DMS153 treated with DMSO at 0.1 percent for 48 hours (cell line): ENCODE data around the gene ITGA2.
"Not testable (repeated sequence)": the region's sequence is repeated elsewhere in the genome, so short reads cannot be mapped to it uniquely, and the experiment has no call there.

Source experiments
- DNase-seq: peaks from one replicate; lab custom pipeline; 2025; ENCODE audit not compliant: unreplicated experiment; lab: John Stamatoyannopoulos, UW

The ITGA2 gene

DNA sequence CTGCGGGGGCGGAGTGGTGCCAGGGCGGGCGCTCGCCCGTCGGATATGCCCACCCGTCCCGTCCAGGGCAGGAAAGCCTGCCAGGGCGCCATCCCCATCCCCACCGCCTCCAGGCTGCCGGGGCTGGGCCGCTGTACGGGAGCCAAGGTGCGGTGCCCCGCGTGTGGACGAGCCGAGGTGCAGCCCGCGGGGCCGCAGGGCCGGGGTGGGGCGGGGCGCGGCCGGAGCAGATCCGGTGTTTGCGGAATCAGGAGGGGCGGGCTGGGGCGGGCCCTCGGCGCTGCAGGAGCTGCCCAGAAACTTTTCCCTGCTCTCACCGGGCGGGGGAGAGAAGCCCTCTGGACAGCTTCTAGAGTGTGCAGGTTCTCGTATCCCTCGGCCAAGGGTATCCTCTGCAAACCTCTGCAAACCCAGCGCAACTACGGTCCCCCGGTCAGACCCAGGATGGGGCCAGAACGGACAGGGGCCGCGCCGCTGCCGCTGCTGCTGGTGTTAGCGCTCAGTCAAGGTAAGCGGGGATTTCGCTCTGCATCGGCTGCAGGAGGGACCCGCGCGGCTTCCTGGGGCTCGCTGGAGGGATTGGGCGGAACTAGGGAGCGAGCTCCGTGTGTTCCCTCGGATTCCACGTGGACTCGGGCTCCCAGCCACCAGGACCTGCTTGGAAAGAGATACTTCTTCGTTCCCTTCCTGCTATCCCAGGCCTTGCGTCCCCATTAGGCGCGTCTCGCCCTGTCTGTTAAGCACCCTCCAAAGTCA, at the start of gene ITGA2:
Gene ITGA2, plus strand, starts transcription at position 328 of the 756 bp plus-strand sequence. Its CDS starts 117 bp downstream, at position 445.
- DNase-seq, result no peak

DNA sequence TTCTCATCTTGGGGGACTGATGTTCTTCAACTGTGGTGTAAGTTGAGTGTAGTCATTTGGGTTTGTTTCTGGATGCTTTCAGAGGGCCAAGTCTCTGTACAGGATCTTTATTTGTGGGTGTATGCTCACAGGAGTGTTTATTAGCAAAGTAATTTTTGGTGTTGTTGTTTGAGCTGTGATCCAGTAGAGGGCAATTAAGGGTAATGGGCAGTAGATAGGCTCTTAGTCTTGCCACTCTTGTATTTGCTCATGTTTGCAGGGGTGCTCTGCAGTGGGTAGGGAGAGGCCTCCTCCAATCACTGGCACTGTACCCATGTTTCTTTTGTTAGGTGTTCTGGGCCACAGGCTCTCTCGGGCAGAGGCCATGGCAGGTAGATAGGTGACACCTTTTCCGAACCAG, 45.9 kb upstream of the ITGA2 start:
- DNase-seq, result no peak

DNA sequence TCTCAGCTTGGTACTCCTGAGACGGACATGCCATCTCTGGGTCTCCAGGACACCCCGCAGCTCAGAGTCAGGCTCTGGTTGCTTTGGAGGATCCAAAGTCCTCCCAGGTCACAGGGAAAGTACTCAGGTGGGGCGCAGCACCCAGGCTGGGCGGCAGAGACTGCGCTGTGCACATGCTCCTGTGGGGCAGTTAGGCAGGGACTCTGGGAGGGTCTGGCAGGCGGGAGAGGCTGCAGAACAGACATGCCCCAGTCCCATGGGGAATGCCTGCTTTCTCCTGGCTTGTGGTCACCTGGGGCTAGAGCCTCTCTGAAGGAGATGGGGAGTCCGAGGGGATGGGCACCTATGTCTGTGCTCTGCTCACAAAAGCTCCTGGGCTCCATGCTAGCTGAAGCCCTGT, 45.3 kb upstream of the ITGA2 start:
- no peak for DNase-seq

DNA sequence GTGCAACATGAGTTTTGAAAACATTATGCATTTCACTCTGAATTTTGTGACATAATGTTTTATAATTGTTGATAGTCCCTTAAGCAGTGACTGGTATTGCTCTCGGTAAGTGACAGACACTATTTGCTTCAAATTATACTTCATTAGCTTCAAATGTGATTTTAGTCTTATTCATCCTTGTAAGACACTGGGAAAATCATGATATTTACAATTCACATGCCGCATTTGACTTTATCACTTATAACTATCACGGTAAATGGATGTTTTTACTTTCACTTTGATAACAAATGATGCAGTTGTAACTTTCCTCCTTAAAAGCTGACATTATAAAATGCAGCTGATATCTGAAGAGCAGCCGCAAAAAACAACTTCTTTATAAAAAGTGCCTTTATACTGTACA, 44.1 kb upstream of the ITGA2 start:
- DNase-seq, result no peak

DNA sequence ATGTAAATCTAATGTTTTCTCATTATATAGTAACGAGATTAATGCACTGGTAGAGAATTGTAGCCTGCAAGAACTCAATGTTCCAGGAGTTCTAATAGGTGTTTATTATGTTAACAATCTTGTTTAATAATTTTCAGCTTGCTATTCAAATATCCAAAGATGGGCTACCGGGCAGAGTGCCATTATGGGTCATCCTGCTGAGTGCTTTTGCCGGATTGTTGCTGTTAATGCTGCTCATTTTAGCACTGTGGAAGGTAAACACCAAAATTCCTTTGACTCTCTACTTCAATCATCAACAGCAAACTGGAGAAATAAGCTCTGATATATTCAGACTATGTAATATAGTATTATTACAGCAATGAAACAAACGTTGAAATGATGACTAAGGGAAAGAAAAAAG, 41.9 kb upstream of the ITGA2 start:
- DNase-seq, result no peak

DNA sequence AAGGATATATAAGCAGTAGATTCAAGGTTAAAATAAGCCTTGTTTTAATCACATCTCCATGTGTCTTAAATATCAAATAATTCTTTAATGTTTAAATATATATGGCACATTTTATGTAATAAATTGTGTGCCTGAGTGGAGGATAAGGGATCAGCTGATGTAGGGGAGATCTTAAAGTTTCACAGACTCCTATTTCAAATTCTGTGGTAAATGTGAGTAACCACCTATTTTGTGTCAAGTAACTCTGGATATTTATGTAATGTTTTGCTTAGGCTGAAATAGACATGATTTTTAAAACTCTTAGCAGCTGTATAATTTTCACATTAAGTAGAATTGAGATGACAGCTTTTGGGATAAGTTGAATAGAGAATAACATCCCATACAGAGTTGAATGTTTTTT, 41.3 kb upstream of the ITGA2 start:
- DNase-seq, result no peak

DNA sequence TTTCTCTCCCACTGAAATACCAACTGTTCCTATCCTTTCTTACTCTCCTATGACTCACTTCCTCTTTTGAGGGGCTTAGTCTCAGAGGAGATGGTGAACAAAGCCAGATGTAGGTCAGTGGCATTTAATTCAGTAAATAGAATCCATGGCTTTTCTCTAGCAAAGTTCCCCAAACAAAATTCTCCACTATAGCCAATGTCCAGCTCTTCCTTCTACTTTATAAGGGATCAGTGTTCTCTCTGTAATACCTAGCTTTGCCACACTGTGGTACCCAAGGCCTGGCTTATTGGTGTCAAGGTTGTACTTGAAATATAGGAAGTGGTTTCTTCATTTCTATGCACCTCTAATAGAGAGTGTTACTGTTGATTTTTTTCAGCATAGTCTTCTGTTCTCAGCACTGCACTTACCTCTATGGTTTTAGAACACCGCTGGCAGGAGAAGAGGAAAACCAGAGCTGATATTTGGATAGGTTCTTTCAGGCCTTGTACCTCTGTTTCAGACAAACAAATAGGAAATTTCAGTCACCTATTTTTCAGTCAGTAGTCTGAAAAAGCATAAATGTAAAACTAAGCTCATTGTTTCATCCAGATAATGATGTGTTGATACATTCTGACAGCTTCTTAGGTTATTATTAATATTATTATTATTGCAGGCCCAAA, 40.6 kb upstream of the ITGA2 start:
- DNase-seq, result peak; percentile 24

DNA sequence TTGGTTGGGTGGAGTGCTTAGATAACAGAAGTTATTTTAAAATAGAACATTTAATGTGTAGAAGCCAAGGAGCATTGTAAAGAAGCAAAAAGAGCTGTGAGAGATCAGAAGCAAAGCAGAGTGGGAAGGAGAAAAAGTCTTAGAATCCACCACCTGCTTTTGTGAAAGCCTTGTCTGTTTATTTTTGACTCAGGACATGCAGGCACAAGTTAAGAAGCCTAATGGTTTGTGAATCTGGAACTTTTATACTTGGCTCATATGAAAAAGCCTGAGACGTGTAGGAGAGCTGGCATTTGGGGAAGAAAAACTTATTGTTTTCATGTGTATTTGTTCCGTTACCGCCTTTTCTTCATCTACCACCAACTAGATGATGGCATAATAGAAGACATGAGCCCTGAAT, 38.5 kb upstream of the ITGA2 start:
- DNase-seq, result no peak

DNA sequence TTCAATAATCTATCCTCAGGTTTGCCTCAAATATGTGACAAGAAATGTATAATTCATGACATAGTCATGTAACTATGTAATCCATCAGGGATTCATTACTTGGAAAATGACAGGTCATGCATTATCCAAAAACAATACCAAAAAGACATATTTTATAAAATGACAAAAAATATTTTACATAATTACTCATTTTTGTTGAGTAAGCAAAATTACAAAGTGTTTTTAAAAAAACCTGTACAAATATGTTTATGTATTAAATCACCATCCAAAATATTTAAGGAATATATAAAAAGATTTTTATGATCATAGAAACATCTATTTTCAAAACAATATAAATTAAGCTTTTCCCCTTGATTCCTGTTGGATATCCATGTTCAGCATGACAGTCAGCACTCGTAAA, 36.7 kb upstream of the ITGA2 start:
- no peak for DNase-seq

DNA sequence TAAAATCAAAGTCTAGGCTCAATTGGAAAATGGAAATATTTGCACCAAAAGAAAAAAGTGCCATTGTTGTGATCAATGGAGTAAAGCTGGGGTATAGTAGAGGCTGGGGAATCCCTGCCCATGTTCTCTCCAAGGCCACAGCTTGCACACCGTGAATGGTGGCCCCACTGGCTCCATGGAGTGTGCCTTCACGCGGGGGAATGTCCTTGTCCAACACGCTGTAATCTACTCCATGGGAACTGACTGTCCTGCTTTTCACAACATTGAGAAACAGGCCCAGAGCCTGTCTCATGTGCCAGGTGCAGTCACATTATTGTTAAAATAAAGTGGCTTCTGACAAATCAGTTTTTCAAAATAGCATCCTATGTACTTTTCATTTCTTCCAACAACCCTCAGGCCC, 33.1 kb upstream of the ITGA2 start:
- no peak for DNase-seq

DNA sequence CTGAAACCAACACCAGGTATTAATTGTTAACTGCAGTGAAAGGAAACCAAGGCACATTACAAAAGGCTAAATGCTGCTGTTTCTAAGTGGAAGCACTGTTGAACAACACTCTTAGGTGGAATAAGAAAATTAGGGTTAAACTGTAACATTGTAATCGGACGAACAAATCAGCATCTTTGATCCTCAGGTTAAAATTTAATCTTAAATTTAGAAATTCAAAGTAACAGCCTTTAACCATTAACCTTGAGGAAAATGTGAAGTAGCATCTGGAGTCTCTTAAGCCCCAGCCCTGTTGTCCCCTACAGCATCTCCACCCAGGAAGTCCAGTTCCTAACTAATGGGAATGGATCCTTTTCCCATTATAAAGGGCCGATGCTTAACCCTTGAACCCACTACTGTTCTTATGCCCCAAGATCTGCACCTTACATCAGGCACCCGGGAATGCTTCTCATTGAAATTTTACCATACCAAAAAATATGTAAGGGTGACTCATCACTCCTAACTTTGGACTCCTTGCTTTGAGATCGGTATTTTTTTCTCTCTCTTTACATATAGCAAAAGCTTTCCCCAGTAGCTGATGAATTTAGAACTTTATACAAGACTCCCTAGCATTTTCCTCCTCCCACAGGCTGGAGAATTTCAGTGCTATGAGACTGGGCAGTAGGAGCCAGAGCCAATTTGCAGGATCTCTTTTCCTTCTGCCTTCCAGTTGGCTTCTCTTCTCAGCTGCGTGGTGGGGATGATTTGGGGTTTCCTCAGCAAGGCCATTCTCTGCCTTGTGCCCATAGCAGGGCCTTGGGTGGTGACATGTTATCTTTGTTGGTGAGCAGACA, 32.0 kb upstream of the ITGA2 start:
- DNase-seq, result no peak

DNA sequence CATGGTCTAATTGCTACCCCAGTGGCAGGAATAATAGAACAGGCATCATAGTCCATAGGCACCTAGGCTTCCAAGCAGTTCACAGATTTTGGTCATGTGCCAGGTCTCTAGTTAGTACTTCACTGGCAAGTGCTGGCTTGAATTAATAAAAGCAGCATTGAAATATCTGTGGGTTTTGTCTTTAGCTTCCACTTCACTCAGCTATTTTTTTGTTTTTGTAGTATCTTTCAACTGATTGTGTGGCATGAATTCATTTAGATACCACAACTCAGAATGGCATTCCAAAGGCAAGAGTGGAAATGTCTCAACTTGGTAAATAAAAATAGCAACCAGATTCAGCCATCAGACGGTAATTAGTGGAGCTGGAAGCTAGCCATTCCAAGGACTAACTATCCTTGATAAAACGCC, 27.9 kb upstream of the ITGA2 start:
- DNase-seq, result peak; percentile 1

DNA sequence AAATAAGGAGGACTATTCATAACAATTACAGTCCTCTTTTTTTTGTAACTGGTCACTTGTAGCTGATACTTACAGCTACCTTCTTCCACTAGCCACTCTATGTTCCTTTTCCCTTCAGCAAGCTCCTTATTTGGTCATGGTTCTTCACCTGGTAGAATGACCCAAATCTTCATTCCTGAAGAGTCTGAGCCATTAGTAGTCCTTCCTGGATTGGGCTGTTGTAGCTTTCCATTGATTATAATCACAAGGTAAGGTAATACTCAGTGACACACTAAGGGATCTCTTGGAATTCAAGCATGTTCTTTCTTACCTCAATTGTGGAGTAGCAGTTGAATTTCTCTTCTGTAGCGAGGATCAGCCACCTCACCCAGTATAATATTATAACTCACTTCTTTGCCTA, 25.5 kb upstream of the ITGA2 start:
- no peak for DNase-seq

DNA sequence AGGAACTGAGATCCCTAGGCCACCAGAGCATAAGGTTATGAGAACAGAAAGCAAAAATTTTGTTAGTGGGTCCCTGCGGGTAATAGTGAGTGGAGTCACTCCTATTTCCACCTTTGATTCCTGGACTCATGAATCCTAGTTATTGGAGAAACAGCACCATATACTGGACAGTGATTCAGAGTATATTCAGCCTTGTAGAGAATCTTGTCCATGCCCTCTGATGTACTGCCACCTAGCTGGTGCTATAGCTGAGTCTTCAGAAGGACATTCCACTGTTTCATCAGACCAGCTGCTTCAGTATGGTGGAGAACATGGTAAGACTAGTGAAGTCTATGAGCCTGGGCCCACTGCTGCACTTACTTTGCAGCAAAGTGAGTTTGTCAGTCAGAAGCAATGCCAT, 25.0 kb upstream of the ITGA2 start:
- no peak for DNase-seq

DNA sequence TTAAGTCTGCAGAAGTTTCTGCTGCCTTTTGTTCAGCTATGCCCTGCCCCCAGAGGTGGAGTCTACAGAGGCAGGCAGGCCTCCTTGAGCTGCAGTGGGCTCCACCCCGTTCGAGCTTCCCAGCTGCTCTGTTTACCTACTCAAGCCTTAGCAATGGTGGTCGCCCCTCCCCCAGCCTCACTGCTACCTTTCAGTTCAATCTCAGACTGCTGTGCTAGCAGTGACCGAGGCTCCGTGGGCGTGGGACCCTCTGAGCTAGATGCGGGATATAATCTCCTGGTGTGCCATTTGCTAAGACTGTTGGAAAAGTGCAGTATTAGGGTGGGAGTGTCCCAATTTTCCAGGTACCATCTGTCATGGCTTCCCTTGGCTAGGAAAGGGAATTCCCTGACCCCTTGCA, 13.0 kb upstream of the ITGA2 start:
- DNase-seq, result not testable (repeated sequence)

DNA sequence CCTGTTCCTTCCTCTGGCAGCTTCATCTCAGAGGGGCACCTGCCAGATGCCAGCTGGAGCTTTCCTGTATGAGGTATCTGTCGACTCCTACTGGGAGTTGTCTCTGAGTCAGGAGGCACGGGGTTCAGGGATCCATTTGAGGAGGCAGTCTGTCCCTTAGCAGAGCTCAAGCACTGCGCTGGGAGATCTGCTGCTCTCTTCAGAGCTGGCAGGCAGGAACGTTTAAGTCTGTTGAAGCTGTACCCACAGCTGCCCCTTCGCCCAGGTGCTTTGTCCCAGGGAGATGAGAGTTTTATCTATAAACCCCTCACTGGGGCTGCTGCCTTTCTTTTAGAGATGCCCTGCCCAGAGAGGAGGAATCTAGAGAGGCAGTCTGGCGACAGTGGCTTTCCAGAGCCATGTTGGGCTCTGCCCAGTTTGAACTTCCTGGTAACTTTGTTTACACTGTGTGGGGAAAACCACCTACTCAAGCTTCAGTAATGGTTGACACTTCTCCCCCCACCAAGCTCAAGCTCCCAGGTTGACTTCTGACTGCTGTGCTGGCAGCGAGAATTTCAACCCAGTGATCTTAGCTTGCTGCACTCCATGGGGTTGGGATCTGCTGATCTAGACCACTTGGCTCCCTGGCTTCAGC, 11.8 kb upstream of the ITGA2 start:
- DNase-seq, result no peak

DNA sequence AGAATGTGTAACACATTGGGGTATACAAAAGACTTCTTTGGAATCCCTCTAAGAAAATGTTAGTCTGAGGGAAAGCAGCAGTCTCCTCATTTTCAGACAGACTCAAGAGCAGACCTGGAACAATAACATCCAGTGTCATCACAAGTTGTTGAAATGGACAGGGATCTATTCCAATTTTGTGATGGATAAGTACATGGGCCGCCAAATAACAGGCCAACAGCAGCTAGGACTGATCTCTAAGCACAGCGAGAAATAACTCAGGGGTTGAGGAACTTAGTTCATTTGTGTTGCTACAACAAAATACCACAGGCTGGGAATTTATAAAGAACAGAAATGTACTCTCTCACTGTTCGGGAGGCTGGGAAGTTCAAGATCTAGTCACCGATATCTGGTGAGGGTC, 7.6 kb upstream of the ITGA2 start:
- no peak for DNase-seq

DNA sequence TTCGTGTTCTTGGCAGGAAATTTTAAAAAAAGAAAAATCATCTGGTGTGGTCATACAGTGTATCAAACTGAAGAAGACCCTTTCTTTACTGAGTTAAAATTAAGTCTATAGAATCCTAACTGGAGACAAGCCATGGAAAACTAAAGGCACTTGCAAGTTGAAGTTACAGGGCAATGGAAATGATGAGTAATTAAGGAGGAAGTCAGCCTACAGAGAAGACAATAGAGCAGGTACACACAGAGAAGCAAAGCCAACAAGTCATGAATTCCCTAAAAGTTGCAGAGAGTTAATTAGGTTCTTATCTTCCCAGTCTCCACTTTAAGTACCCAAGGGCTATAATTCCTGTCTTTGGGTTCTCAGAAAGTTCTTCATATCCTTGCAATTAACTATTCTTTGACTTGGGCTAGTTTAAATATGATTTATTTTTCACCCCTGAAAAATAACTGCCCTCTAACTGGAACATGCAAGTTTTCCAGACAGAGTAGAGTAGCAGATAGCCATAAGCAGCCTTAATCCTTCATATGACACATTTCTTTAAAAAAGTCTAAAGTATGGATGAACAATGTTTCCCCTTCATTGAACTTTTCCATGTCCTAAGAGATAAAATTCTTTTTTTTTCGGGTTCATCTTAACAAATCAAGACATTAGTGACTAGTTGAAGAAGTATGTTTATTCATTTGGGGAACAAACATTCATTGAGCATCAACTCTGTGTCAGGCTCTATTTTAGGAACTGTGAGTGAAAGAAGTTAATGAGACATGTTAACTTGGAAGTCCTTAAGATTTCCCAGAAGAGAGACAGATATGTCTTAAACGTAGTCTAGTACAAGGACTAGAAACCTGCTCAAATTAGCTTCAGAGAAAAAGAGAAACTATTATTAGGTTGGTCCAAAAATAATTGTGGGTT, 5.2 kb upstream of the ITGA2 start:
- DNase-seq, result no peak

DNA sequence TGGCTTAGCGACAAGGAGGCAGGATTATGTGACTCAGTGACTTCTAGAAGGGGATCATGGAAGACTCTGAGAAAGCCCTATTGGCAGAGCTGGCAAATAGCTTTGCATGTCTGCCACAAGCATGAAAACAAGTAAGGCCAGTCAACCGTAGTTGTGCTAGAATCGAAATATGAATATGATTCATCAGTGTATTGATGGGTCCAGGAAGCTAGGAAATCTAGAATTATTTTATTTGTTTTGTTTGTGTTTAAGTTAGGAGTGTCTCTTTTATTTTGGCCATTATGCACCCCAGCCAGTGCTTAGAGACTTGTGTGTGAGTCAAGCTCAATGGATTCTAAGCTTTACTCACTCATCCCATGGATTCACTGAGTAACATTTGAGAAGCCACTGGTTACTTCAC, 3.8 kb upstream of the ITGA2 start:
- DNase-seq, result no peak

DNA sequence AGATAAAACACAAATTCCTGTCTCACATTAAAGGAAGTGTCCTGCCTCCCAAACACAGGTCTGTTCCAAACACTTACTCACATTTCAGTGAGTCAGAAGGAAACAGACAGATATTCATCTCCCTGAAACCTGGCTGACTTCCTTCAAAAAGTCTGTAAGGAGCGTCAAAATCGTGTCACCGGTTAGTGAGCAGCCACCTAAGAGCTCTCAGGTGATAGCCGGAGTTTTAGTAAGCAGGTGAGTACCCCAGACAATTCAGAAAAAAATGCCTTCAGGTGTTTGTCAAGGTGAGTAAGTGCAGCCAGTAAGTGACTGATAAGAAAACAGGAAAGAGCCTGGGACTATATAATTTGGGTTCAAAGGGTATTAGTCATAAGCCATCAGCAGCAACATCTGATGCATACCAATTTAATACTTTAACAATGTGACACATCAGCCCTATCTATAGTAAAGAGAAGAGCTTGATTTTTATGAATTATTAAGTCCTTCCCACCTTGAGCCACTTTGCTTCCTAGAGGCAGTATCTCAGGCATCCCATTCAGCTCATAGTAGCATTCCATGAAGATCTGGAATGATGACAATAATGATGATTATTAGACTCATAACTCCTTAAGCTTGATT, 1.3 kb upstream of the ITGA2 start:
- no peak for DNase-seq
